ENCODE measurements around the gene CLECL1. TPM values are rescaled to one million over a fixed set of nuclear protein-coding genes. Genes with fewer than 3 reads are reported as not detected.

The CLECL1 gene
- total and polyA plus RNA-seq, 2 of the 13 experiments (the other 11 are each of a cell fraction or from before 2014, with no cell fraction given): not detected

DNA sequence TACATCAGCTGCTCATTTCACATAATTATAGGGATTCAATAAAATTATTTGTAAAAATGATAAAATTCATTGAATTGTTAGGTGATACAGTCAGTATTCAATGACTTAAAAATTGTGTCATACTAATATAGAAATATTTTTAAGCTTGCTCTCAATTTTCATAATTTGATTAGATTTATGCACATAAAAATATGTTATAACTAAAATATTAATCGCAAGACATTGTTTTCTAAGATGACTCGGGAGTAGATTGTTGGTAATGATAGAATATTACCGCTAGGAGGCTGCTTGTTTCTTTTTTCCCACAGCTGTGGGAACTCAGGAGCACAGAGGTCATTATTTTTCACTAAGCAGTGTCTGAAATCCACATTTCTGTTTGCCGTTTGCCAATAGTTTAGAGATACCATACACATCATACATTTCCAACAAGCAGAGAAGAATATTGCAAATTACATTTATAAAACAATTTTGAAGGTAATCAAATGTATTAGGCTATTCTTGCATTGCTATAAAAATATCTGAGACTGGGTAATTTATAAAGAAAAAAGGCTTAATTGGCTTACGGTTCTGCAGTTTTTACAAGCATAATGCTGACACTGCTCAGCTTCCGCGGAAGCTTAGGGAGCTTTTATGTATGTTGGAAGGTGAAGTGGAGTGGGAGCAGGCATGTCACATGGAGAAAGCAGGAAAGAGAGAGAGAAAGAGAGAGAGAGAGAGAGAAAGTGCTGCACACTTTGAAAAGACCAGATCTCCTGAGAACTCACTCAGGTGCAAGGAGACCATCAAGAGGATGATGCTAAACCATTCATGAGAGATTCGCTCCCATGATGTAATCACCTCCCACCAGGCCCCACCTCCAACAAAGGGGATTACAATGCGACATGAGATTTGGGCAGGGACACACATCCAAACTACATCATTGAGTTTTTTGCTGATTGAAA lies 18.6 kb upstream of the CLECL1 start:
- peak; percentile 44; the same call in 1 of the 3 replicates for ATAC-seq
- peak; percentile 30 for FAIRE-seq
- DNase-seq (ENCODE audit: low spot score): peak; percentile 27
- H3K79me2 ChIP-seq (ENCODE audit: insufficient read depth, low read length): no peaks in the 10 kb centered on the region
- no TSS peak for BruUV-seq (replicated peaks)
- ChIA-PET CTCF (ENCODE audit: low intra/inter-chr PET ratio, low total read pairs) (interaction anchor here (2.2 to 3.7 kb wide), 3 partner anchors 46 to 388 kb away, joined by 8 to 19 read pairs (median 10); no protein-coding TSS in a partner anchor), POLR2A (no interaction called here)
- in situ Hi-C loops (cut with HindIII; ENCODE audit: extremely low pct_ligation_motif_present, low pct_unique_long_range_greater_than_20kb): loop anchor here (5.0 to 10.0 kb wide), 2 partner anchors 176 to 383 kb away; partner anchors contain the start of gene CLEC7A
- no peak overlapping the region for H3K9ac ChIP-seq (ENCODE audit: insufficient read depth, low read depth, low read length)
- no peak for TF ChIP-seq ZNF607 (CRISPR knock-in tag; IDR thresholded peaks at IDR 0.05; ENCODE audit: borderline replicate concordance)
- TF ChIP-seq, protein P1, sequence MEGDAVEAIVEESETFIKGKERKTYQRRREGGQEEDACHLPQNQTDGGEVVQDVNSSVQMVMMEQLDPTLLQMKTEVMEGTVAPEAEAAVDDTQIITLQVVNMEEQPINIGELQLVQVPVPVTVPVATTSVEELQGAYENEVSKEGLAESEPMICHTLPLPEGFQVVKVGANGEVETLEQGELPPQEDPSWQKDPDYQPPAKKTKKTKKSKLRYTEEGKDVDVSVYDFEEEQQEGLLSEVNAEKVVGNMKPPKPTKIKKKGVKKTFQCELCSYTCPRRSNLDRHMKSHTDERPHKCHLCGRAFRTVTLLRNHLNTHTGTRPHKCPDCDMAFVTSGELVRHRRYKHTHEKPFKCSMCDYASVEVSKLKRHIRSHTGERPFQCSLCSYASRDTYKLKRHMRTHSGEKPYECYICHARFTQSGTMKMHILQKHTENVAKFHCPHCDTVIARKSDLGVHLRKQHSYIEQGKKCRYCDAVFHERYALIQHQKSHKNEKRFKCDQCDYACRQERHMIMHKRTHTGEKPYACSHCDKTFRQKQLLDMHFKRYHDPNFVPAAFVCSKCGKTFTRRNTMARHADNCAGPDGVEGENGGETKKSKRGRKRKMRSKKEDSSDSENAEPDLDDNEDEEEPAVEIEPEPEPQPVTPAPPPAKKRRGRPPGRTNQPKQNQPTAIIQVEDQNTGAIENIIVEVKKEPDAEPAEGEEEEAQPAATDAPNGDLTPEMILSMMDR (CRISPR knock-in tag; IDR thresholded peaks at IDR 0.05): peak; percentile 18; the same call in 1 of the 2 replicates
- no peak for TF ChIP-seq CEBPB (IDR thresholded peaks at IDR 0.05; ENCODE audit: borderline replicate concordance, low read depth, low read length)
- TF ChIP-seq JDP2 (CRISPR knock-in tag; IDR thresholded peaks at IDR 0.05; ENCODE audit: borderline replicate concordance): no peak
- 0 out of 2 replicates have a peak, but pooled peaks have one; percentile 8 for TF ChIP-seq ATF7 (IDR thresholded peaks at IDR 0.05)
- TF ChIP-seq ATF7 (CRISPR knock-in tag; IDR thresholded peaks at IDR 0.05): no peak
- TF ChIP-seq, protein P2, sequence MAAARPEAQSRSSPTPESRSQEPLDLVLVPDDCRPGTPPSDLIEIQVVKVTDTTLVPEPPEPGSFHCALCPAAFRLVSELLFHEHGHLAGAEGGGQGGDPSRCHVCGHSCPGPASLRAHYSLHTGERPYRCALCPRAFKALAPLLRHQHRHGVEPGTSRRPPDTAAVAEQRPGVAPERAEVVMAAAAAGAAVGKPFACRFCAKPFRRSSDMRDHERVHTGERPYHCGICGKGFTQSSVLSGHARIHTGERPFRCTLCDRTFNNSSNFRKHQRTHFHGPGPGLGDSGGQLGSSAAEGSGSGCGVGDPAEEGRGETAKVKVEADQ (CRISPR knock-in tag; IDR thresholded peaks at IDR 0.05; ENCODE audit: borderline replicate concordance): no peak
- no peak for TF ChIP-seq DPF2 (CRISPR knock-in tag; IDR thresholded peaks at IDR 0.05; ENCODE audit: borderline replicate concordance, low read depth)
- no peak for TF ChIP-seq ZNF292 (CRISPR knock-in tag; IDR thresholded peaks at IDR 0.05; ENCODE audit: borderline replicate concordance, low read depth)
- no peak for TF ChIP-seq ZNF775 (CRISPR knock-in tag; IDR thresholded peaks at IDR 0.05; ENCODE audit: borderline replicate concordance)
- TF ChIP-seq MAFF (IDR thresholded peaks at IDR 0.05; ENCODE audit: low read depth, low read length): no peak
- TF ChIP-seq, protein P3, sequence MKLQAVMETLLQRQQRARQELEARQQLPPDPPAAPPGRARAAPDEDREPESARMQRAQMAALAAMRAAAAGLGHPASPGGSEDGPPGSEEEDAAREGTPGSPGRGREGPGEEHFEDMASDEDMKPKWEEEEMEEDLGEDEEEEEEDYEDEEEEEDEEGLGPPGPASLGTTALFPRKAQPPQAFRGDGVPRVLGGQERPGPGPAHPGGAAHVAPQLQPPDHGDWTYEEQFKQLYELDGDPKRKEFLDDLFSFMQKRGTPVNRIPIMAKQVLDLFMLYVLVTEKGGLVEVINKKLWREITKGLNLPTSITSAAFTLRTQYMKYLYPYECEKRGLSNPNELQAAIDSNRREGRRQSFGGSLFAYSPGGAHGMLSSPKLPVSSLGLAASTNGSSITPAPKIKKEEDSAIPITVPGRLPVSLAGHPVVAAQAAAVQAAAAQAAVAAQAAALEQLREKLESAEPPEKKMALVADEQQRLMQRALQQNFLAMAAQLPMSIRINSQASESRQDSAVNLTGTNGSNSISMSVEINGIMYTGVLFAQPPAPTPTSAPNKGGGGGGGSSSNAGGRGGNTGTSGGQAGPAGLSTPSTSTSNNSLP (IDR thresholded peaks at IDR 0.05; ENCODE audit: low read depth, low read length): 0 out of 2 replicates have a peak, but pooled peaks have one; percentile 11
- no peak for TF ChIP-seq WIZ (CRISPR knock-in tag; IDR thresholded peaks at IDR 0.05)
- TF ChIP-seq ZNF614 (CRISPR knock-in tag; IDR thresholded peaks at IDR 0.05; ENCODE audit: borderline replicate concordance): no peak
- no peak for TF ChIP-seq ZNF17 (CRISPR knock-in tag; IDR thresholded peaks at IDR 0.05)
- TF ChIP-seq, protein P4, sequence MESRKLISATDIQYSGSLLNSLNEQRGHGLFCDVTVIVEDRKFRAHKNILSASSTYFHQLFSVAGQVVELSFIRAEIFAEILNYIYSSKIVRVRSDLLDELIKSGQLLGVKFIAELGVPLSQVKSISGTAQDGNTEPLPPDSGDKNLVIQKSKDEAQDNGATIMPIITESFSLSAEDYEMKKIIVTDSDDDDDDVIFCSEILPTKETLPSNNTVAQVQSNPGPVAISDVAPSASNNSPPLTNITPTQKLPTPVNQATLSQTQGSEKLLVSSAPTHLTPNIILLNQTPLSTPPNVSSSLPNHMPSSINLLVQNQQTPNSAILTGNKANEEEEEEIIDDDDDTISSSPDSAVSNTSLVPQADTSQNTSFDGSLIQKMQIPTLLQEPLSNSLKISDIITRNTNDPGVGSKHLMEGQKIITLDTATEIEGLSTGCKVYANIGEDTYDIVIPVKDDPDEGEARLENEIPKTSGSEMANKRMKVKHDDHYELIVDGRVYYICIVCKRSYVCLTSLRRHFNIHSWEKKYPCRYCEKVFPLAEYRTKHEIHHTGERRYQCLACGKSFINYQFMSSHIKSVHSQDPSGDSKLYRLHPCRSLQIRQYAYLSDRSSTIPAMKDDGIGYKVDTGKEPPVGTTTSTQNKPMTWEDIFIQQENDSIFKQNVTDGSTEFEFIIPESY (CRISPR knock-in tag; IDR thresholded peaks at IDR 0.05): no peak
- TF ChIP-seq MYNN (CRISPR knock-in tag; IDR thresholded peaks at IDR 0.05; ENCODE audit: low read depth): no peak
- intact Hi-C loops (cut with micrococcal nuclease; ENCODE audit: unreplicated experiment): loop anchor here (1.0 kb wide), 1 partner anchor 389 kb away; no protein-coding TSS in a partner anchor
- no peaks in the 10 kb centered on the region for H3K36me3 ChIP-seq (replicated peaks in 1 of 2; ENCODE audit: control insufficient read depth in 1 of 2, insufficient read depth in 2 of 2, low read length in 2 of 2)
- H3K9me3 ChIP-seq (ENCODE audit: low read length): no peaks in the 10 kb centered on the region
- H4K20me1 ChIP-seq (ENCODE audit: insufficient read depth, low read length): no peaks in the 10 kb centered on the region
- H3K4me3 ChIP-seq (replicated peaks in 1 of 3; ENCODE audit: insufficient read depth in 1 of 3, low read depth in 2 of 3, low read length in 3 of 3): no peak overlapping the region
- H3K4me1 ChIP-seq (ENCODE audit: insufficient read depth, low read length): no peaks in the 10 kb centered on the region
- H3K4me2 ChIP-seq (ENCODE audit: low read depth, low read length): no peak overlapping the region
- 12% methylated on average over 9 of the region's 9 CpGs for WGBS (ENCODE audit: low lambda C conversion rate)
- H2AFZ ChIP-seq (ENCODE audit: low read length): no peak overlapping the region
- H3K27ac ChIP-seq (ENCODE audit: extremely low read length, insufficient read depth, low read length): no peak overlapping the region
- H3K27me3 ChIP-seq (ENCODE audit: control insufficient read depth in 1 of 2, insufficient read depth in 2 of 2, low read length in 2 of 2): no peaks in the 10 kb centered on the region

Data from HepG2 (cell line).